ENCODE results near the gene COLEC12.

GRCh38 chr18:400456-400855 is 100.0 kb downstream of the COLEC12 start:
- TF ChIP-seq CTCF (IDR thresholded peaks at IDR 0.05) (no peak), POLR2A (IDR thresholded peaks at IDR 0.05) (no peak), POLR2AphosphoS5 (IDR thresholded peaks at IDR 0.05) (no peak)
